Measurements from ENCODE around the gene SLX4IP.

SLX4IP gene

GRCh38 chr20:10666221-10667076 is 231.3 kb downstream of the SLX4IP start:
- no peak for DNase-seq (ENCODE audit: low spot score)

DNA sequence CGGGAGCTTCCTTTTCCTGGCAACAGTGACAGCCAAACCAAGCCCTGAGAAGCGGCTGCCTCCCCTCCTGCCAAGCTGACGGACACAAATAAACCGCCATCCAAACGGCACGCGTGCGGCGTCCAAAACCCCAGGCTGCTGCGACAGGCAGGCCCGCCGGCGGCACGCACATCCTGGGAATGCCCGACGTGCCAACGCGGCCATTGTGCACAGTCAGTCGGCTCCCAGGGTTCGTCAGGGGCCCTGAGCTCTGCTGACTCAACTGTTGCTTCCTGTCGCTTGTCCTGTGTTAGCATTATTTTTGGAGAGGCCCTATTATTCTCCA is 231.9 kb downstream of the SLX4IP start:
- no peak for DNase-seq (ENCODE audit: low spot score)

DNA sequence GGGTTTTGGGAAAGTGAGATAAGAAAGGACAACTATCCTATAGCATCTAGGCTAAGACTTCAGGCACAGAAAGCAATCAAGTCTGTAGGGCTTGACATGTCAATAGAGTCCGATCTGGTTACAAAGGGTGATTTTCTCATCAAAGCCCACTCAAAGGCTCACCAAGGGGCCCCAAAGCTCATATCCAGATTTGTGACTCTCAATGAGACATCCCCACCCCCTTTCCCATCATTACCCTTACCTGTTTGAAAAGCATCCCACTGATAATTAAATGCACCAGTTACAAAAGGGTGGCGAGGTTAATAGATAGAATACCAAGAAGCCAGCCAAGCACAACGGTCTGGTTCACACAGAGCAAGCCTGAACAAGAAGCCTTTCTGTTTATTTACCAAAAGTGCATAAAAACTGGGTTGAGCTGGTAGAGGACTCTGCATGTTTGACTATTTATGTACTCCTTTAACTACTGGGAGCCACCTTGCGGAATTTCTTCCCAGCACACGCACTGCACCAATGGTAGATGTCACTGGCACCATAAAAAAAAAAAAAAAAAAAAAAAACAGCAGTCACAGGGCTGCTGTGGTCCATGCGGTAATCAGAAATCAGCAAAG is 232.6 kb downstream of the SLX4IP start:
- DNase-seq (ENCODE audit: low spot score) = no peak

- DNase-seq (ENCODE audit: low spot score) = no peak
Measured at GRCh38 chr20:10668677-10669368, 233.7 kb downstream of the SLX4IP start.

- no peak for DNase-seq (ENCODE audit: low spot score)
Measured at GRCh38 chr20:10669843-10670446, 234.8 kb downstream of the SLX4IP start.

DNA sequence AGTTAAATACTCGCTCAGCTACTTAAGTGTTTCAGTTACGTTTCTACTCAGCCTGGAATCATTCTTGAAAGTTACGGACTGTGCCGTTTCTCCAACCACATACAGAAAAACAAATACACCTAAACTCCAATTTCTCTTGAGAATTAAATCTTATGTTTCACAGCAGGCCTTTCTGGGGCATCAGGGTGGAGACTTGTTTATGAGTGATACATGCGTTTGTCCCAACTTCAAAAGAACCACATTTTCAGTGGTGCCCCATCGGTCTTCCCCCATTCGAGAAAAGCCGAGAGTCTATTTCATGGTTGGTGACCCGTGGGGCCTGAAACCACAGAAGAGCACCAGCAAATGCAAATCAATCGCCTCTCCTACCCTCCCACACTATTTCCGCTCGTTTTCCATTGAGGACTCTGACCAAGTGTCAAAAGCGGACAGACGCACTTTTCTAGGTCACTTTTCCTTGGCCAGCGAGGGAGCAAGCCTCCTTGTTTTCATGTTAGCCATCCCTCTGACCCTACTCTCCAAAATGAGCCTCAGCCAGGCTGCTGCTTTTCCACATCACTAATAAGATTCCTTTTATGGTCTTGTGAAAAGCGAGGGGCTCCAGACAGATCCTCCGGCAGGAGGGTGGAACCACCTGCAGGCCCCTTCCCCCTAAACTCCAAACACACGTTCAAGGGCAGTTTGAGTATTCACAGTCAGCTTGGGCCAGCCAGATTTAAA is 235.6 kb downstream of the SLX4IP start:
- DNase-seq (ENCODE audit: low spot score) = no peak

DNA sequence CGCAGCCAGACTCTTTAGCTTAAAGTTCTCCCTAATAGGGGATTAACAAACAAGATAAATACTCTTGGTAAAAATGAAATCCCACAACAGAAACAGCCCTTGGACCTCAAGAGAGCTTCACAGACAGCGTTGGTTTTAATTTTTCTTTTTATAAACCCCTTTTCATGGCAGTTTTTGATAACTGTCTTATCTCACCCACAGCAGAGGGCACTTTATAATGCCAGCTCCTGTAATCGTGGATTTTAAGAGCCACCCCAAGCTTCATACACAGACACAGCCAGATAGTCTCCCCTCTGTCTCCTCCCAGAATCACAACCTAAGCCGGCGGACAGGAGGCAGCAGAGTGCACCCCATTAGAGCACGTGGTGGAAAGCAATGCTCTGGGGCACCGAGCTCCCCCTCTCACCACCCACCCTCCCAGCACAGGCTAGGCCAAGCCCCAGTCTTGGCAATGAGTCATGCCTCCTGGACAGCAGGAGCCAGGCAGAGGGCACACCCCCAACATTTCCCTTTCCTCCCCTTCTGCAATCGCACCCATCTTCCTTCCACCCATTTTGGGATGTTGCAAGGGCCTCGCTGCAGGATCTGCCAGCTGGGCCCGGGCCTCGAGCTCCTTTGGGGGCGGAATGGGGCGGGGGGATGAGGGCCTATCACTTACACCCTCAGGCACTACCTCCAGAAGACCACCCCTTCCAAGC is 236.3 kb downstream of the SLX4IP start:
- peak; percentile 87 for DNase-seq (ENCODE audit: low spot score)

DNA sequence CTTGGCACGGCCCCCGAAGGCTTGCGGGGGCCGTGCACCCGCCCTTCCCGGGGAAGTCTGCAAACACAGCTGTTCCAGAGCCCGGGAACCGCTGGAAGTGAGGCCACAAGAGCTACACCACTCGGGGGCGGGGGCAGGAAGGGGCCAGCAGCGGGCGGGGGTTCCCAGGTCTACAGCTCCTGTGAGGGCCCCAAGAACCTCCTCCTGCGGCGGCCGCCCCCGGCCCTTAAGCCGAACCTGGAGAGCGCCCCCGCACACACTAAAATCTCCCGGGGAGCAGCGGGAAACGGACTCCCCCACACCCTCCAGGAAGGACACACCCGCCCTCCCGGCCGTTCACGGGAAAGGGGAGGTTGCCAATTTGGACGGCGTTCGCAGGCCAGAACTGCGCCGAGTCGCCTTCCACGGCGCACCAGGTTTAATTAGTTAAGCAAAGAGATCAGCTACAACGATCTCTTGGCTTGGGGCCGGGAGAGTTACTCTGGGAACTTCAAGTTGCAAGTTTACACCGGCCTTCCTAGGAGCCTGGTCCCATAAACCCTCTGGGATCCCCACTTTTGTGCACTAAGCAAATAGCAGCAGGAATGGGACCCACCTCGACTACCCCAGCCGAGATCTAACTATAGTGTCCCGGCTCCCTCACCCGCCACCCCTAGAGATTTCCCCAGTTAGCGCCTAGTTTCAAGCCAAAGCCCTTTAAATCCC is 237.0 kb downstream of the SLX4IP start:
- DNase-seq (ENCODE audit: low spot score) = peak; percentile 71

- peak; percentile 75 for DNase-seq (ENCODE audit: low spot score)
Measured at GRCh38 chr20:10672624-10673127, 237.6 kb downstream of the SLX4IP start.

DNA sequence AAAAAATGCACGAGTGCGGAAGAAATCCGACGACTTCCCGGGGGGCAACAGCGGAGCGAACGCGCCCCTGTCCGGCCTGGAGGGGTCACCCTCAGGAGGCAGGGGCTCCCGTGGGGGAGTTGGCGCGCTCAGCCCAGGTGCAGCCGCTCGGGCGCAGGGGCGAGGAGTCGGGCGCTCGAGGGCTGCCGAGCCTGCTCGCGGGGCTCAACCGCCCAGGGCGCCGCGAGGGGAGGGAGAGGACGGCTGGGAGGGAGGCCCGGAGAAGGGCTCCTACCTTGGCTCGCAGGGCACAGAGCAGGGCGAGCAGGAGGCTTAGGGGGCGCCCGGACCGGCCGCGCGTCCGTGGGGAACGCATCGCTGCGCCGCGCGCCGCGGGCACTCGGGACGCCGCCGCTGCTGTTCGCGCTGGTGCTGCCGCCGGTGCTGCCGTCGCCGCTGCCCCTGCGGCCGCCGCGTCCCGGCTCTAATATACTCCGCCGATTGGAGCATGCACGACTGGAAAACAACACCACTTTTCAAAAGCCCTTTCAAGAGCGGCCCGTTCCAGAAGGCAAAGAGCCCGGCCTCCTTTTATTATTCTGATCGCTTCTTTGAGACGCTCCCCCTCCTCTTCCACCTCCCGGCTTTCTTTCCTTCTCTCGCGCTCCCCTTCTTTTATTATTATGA is 238.2 kb downstream of the SLX4IP start:
- DNase-seq (ENCODE audit: low spot score) = peak; percentile 64

GRCh38 chr20:10673842-10674683 is 239.0 kb downstream of the SLX4IP start, which contains the start of gene JAG1:
Gene JAG1 (minus strand): TSS chr20:10673999. CDS start chr20:10673530, 469 bp downstream.
- DNase-seq (ENCODE audit: low spot score) = peak; percentile 99

DNA sequence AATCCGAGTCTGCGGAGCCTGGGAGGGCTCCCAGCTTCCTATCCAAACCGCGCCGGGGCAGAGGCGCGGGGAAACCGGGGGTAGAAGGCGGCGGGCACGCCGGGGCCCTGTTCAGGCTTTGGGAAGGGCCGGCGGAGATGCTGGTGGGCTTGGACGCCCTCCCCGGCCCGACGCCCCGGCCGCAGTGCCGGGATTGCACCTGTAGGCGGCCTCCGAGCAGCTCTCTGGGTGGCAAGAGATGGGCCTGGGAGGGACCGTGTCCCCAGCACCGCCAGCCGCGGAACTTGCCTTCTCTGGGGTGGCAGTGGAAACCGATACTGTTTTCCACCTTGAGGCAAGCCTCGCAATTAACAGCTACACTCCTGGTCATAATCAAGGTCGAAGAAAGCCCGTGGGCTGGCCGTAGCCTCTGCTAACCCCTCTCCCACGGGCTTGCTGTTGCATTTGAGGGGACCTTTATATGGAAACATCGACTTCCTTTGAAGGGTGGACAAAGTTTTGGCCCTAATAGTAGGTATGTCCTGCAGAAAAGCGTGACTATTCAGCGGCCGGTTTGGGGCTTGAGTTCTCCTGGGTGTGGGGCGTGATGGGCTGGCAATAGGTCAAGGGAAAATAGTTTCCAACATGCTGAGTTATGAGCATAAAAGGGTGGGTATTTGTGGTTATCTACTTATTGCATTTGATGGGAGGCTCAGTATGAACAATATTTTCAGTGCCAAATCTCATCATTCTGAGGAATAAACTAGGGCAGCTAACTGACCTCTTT is 239.8 kb downstream of the SLX4IP start:
- peak; percentile 91 for DNase-seq (ENCODE audit: low spot score)

DNA sequence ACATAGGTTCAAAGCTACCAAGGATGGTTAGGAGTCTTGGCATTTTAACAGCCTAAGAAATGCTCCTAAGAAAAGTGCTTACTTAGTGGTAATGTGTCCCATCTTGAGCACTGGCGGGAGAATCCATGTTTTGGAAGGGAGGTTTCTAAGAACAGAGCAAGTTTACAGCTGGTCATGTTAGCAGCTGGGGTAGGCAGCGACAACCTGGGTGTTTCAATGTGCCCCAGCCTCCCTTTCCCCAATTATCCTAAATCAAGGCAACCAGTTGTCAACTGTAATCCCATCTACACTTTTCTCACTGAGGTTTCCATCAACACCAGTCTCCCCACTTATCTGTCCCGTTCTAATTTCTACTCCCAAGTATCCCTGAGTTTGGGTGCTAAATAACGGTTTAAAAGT is 240.3 kb downstream of the SLX4IP start:
- no peak for DNase-seq (ENCODE audit: low spot score)

DNA sequence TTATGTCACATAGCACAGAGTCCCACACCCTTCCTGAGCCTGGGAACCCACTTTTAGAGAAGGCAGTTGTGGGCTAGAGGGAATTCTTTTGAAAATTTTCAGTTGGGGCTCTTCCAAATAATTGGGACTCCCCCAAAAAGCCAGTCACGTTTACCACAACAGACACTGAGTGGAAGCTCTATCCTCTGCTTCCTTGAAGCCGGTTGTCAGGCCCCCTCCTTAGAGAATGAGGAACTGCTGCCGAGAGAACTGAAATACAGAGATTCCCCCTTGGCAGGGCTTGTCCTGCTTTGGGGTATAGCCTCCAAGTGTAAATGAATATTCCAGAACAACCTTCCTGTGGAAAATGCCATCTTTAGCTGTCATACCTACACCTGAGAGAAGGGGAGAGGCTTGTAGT is 241.4 kb downstream of the SLX4IP start:
- no peak for DNase-seq (ENCODE audit: low spot score)
